GM10266 (cell line): Measurements from ENCODE around the gene MBNL2.

Source experiments
- DNase-seq: peaks from one replicate; pipeline ENCODE4 v3.0.0; 2012; ENCODE audit errors: extremely low spot score
- CTCF ChIP-seq: IDR thresholded peaks from 2 replicates; pipeline ENCODE4 v1.5.1; 2012; ENCODE audit warnings: mild to moderate bottlenecking, low read depth; ENCODE audit not compliant: control insufficient read depth, insufficient read depth; ENCODE audit errors: missing control alignments

The MBNL2 gene

DNA sequence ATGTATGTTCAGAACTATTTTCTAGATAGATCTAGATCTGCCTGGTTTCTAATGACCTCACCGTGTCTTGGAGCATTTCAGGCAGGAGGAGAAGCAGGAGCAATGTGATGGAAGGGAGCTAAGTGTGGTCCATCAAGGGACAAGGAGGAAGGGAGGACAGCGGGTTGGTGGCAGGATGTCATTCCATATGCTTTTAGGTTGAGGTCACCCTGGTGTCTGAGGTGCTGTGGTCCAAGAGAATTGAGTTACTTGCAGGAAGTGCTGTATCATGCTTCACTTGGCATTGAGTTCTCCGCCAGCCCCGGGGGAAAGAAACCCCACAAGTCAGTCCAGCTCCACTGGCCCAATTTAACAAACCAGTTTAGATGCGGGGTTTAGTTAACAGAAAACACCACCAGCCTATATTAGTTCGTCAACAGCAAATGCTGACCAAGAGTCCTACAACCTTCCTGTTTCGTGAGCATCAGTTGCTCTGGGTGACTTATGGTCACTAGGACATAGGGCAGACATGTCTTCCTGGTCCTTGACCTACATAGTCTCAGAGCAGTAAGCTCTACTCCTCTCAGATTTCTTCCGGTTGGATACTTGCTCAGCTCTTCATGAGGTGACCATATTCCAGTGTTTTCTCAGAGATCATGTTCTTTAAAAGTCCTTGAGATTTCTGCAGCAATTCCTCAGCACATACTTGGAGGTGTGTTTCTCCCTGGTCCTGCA is 79.4 kb downstream of the MBNL2 start:
- TF ChIP-seq CTCF = no peak
- no peak for DNase-seq

DNA sequence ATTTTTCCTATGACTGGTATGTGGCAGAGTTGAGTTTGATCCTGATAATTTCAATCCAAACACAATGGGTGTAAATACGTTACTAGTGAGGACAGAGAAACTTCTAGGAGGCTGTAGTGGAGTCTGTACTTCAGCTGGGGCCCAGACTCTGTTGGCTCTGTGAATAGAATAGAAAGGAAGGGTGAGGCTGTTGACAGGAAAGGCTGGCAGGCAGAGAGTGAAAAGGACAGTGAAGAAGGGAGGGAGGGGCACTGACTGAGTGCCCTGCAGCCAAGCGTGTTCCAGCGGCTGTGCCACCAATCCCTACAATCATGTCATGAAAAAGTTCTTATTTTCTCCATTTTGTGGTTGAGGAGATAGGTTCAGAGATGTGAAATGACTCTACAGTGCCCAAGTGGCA is 80.5 kb downstream of the MBNL2 start:
- DNase-seq = no peak

GRCh38 chr13:97306106-97306505 is 84.0 kb downstream of the MBNL2 start:
- DNase-seq = no peak
- no peak for TF ChIP-seq CTCF

More for the DNA sequence above, 80.5 kb downstream of the MBNL2 start:
- TF ChIP-seq CTCF = no peak

- no peak for DNase-seq
- no peak for TF ChIP-seq CTCF
Observed at GRCh38 chr13:97306645-97307044, 84.5 kb downstream of the MBNL2 start.

DNA sequence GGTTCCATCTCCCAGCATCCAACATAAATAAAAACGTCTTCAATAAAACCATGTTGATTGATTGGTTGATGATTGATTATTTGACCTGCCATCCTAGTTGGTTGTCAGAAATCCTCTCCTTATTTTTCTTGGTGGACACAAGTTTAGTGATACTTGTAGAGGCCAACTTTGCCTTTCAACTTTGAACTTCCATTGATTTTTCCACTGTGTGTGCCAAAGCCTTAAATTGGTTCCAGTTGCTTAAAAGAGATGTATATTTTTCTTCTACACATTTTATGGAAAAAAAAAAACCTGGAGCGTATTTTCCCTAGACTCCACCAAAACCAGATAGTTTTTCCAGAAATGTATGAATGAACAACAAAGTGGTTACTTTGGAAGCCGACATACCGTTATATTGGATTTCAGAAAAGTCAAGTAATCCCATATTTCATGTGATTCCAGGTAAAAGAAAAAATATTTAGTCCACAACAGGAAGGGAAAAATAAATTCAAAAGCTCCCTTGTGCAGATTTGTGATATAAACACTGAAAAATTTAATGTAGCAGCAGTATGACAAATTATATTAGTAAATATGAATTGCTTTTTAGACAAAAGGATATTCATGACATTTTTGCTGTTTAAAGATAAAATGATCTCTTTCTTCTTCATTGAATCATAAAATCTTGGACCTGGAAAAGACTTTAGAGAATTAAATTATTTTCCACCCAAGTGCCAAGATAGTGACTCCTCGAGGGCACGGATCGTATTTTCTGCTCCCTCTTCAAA is 85.2 kb downstream of the MBNL2 start:
- TF ChIP-seq CTCF = no peak
- no peak for DNase-seq

GRCh38 chr13:97307882-97308624 is 85.9 kb downstream of the MBNL2 start:
- no peak for TF ChIP-seq CTCF
- no peak for DNase-seq

DNA sequence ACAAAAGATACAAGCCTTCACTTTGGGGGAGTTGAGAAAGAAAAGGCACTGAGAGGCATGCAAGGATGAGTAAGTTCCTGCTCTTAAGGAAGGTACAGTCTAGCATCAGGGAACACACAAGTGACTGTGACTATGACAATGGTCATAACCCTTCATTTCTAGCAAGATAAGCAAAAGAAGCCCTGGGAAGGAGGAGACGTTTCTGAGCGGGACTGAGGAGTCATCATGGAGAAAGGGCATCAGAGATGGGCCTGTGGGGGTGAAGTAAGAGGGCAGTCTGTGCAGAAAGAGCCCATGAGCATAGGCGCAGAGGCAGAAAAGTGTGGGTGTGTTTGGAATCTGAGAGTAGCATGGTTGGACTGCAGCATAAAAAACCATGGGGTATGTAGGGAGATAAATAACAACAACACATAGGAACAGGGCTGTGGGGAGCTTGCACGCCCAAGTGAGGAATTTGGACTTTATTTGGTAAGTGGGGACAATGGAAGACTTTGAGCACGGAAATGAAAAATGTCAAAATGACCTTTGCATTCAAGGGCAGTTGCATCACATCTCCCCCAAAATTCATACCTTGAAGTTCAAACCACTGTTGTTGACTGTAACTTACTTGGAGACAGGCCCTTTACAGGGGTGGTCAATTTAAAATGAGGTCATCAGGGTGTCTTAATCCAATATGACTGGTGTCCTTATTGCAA is 86.7 kb downstream of the MBNL2 start:
- TF ChIP-seq CTCF = no peak
- DNase-seq = no peak
